ENCODE data around the gene DUSP8. TPM values are rescaled to one million over a fixed set of nuclear protein-coding genes. Genes with fewer than 3 reads are reported as not detected.

The DUSP8 gene
- total RNA-seq, 1 experiment from 2014 or later, result 10.2 TPM

- Histone ChIP-seq H2AFZ (ENCODE audit: low read depth, low read length, poor library complexity, severe bottlenecking) (no peak overlapping the region), H3K4me3 (replicated peaks in 1 of 2; ENCODE audit: low read depth in 1 of 2, low read length in 2 of 2) (no peak overlapping the region), H3K9me2 (ENCODE audit: insufficient read depth) (no peaks in the 10 kb centered on the region), H3K36me3 (ENCODE audit: control insufficient read depth in 1 of 2, insufficient read depth in 2 of 2, low read length in 2 of 2) (no peaks in the 10 kb centered on the region), H3K9me3 (ENCODE audit: control insufficient read depth in 1 of 2, insufficient read depth in 1 of 2, low read depth in 1 of 2, low read length in 2 of 2) (no peaks in the 10 kb centered on the region), H3K79me2 (ENCODE audit: insufficient read depth, low read length) (peaks cover 16% of the 10 kb centered on the region), H3K4me1 (ENCODE audit: control insufficient read depth in 1 of 2, insufficient read depth in 2 of 2, low read length in 2 of 2) (no peaks in the 10 kb centered on the region), H4K20me1 (ENCODE audit: insufficient read depth) (no peaks in the 10 kb centered on the region), H3K4me2 (ENCODE audit: low read length) (no peak overlapping the region), H3K27me3 (ENCODE audit: insufficient read depth, low read length) (no peaks in the 10 kb centered on the region), H3K27ac (ENCODE audit: low read depth, low read length) (no peak overlapping the region), H3K9ac (ENCODE audit: low read length) (no peak overlapping the region)
- TF ChIP-seq SIN3A (IDR thresholded peaks at IDR 0.05; ENCODE audit: low read depth) (no peak), CEBPB (IDR thresholded peaks at IDR 0.05; ENCODE audit: low read depth) (no peak), MAX (IDR thresholded peaks at IDR 0.05) (no peak), ATF3 (IDR thresholded peaks at IDR 0.05) (no peak), POLR2A (IDR thresholded peaks at IDR 0.05; ENCODE audit: borderline replicate concordance, extremely low read depth, insufficient read depth, insufficient read length) (no peak), YY1 (IDR thresholded peaks at IDR 0.05; ENCODE audit: extremely low read depth, insufficient replicate concordance, low read depth, low read length) (no peak), ZFX (IDR thresholded peaks at IDR 0.05) (no peak), ELF1 (IDR thresholded peaks at IDR 0.05; ENCODE audit: borderline replicate concordance, low read depth) (no peak), POLR2AphosphoS5 (IDR thresholded peaks at IDR 0.05; ENCODE audit: low read depth, low read length) (no peak), REST (IDR thresholded peaks at IDR 0.05; ENCODE audit: low read depth) (no peak), ZNF274 (IDR thresholded peaks at IDR 0.05; ENCODE audit: low read depth, low read length) (no peak), EZH2 (IDR thresholded peaks at IDR 0.05) (no peak), EZH2phosphoT487 (IDR thresholded peaks at IDR 0.05; ENCODE audit: borderline replicate concordance) (no peak), RAD21 (IDR thresholded peaks at IDR 0.05; ENCODE audit: low read depth) (no peak), JUND (IDR thresholded peaks at IDR 0.05) (no peak)
- CTCF ChIA-PET, result no interaction called here
- RAD21 ChIA-PET (ENCODE audit: low non-redundant PET in 1 of 2, low total read pairs in 2 of 2, uncharacterized antibody in 2 of 2, unreplicated experiment in 2 of 2), result no interaction called here
- no peak for ATAC-seq
- BruUV-seq (replicated peaks), result no TSS peak
- intact Hi-C loops (cut with micrococcal nuclease), result no loop called here
- POLR2A ChIA-PET, result no interaction called here
- no peak for DNase-seq (ENCODE audit: low read depth, low spot score)
Measured at GRCh38 chr11:1506981-1507380, 65.1 kb downstream of the DUSP8 start.

Data from HCT116 (cell line).